Activated gamma-delta T cell treated with Interleukin-2 at 50 U/mL for 16 hours (primary cell): ENCODE results near the gene LENEP.

Experiments
- DNase-seq: peaks from one replicate; pipeline ENCODE4 v3.0.0-alpha.2; 2020

LENEP gene

DNA sequence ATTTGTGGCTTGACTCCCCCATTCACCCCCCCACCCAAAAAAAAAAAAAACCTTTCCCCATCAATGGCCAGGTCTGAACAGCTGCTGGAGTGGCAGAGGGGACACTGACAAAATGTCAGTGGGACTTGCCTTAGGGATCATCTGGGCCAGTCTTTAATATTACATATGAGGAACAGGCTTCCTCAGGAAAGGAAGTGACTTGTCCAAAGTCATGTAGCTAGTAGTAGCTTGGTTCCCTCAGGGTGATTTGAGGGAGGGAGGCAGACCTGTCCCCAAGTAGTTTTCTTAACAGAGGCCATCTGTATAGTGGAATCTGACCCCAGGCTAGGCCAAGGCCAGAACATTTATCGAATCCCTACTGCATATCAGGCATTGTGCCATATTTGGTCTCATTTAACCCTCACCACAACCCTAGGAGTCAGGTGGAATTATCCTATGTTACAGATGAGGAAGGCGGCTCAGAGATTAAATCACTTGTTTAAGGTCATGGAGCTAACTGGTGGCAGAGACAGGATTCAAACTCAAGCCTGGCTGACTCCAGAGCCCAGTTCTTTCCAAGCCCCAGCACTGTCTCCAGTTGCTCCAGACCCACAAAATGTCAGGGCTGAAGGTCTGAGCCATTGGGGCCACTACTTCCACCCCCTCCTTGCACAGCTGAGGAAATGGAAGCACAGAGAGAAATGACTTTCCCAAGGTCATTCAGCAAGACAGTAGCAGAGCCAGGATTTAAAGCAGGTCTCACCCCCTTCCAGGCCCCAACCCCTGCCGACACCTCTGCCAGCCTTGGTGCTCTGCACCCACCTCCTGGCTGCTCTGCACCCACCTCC, 19.6 kb downstream of the LENEP start:
- no peak for DNase-seq

GRCh38 chr1:155013632-155014031, 20.2 kb downstream of the LENEP start:
- no peak for DNase-seq

- no peak for DNase-seq
These were observed 21.5 kb downstream of the LENEP start for GRCh38 chr1:155014709-155015508.

GRCh38 chr1:155015527-155016230, 22.3 kb downstream of the LENEP start:
- DNase-seq = no peak

- DNase-seq = no peak
These were observed 22.9 kb downstream of the LENEP start for GRCh38 chr1:155016231-155016831.

- DNase-seq = peak; percentile 85
These were observed 23.9 kb downstream of the LENEP start for GRCh38 chr1:155017041-155017945.

- no peak for DNase-seq
These were observed 24.5 kb downstream of the LENEP start for GRCh38 chr1:155017946-155018316.

DNA sequence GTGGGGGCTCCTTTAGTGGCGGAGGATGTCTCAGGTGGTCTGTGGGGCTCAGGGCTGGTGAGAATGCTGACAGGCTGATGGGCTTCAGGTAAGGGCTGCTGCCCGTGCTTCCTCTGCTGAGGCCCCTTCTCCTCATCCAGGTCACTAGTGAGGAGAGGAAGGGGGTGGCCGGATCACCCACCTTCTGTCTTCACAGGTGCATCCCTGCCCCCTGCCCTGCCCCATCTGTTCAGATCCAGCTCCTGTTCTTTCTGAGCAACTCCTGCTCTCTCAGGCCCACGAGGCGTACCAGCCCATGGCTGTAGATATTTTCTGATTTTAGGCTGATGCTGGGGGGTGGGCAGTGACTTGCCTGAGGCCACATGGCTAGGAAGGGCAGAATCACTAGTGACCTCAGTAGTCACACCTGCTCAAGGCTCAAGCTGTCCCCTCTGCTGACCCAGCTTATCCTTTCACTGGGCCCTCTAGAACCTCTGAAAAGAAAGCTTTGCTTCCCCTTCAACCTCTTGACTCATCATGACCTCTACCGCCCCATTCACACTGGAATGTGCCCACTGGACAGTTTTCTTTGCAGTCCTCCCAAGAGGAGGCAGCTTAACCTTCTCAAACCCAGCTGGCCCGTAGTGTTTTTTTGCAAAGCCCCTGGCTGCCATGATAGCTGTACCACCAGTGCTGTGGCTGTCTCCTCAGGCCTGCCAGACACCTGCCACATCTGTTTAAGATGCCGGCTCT, 25.4 kb downstream of the LENEP start:
- DNase-seq = no peak

GRCh38 chr1:155019377-155020245, 26.2 kb downstream of the LENEP start:
- DNase-seq = no peak

DNA sequence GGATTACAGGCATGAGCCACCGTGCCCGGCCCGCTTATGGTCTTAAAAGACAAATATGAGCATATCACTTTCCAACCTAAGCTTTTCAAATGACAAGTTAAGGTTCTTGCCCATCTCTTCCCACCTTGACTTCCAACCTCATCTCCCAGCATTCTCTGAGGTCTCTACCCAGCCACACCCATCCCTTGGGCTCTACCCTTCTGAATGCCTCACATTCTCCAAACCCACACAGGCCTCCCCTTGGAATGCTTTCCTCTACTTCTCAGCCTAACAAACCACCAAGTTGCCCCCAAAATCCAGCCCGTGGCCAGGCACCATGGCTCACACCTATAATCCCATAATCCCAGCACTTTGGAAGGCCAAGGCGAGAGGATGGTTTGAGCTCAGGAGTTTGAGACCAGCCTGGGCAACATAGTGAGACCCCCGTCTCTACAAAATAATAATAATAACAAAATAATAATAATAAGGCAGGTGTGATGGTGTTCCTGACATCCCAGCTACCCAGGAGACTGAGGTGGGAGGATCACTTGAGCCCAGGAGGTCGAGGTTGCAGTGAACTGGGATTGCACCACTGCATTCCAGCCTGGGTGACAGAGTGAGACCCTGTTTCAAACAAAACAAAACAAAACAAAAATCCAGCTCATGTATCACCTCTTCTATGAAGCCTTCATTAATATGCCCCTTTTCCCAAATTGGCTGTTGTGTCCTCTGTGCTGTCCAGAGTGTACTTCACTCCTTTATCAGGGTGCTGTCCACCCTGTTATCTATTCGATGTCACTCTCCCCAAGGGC, 28.9 kb downstream of the LENEP start:
- DNase-seq = no peak

DNA sequence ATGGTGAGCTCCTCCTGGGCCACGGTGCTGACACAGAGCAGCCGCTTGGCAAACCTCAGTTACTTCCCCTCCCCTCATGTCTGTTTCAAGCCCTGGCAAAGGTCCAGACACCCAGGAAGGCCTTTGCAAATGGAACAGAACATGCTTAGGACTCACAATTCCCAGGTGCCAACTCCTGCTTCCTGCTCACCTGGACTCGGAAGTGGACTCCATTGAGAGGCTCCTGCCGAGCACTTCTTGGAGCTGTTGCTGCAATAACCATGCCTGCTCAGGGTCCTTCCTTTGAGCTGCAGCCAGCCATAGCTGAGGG, 29.5 kb downstream of the LENEP start:
- no peak for DNase-seq

DNA sequence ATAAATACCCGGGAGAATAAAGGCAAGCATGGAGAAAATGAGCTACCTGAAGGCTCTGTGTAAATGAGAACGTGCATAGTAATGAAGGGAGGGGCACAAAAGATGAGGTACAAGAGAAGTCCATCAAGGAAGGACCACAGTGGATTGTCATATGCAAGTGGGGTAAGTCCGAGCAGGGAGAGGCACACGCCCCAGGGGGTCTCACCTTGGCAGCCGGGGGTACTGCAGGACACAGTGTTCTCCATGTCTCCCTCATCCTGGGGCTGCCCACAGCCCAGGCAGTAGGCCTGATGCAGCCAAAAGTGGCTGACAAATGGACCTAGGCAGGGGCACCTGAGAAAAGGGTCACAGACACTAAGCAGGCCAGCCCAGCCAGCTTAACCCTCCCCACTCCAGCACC, 30.2 kb downstream of the LENEP start:
- no peak for DNase-seq

DNA sequence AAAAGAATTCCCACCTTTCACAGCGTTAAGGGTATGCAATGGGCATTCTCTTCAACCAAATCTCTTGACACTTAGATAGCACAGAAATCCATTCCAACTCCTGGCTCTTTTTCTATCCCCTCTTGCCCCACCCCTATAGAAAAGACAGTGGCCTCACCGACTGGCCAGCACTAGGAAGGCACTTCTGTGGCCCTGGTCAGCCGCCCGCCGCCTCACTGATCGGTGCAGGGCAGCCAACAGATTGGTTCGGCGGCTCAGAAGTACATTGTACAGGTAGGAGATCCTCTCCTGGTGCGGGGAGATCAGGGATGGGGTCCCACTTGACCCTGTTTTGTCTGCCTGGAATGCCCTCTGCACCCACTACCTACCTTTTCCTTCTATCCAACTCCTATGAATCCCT, 30.9 kb downstream of the LENEP start:
- no peak for DNase-seq

- DNase-seq = no peak
These were observed 32.8 kb downstream of the LENEP start for GRCh38 chr1:155026154-155026553.

DNA sequence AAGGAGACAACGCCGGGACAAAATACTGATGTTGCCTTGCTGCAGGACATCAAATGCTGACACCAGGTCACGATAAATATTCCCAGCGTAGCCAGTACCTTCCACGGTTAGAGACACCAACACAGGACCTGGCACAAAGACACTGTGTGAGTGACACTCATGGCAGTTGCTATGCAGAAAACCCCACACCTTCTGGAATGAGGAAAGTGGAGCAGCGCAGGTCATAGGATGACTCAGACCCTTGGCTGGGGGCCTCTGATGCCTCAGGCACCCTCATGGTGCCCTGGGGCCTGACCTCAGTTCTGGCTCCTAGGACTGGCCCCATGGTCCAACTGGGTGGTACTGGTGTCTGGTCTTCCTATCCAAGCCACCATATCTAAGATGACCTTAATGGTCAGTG, 33.2 kb downstream of the LENEP start:
- DNase-seq = no peak

DNA sequence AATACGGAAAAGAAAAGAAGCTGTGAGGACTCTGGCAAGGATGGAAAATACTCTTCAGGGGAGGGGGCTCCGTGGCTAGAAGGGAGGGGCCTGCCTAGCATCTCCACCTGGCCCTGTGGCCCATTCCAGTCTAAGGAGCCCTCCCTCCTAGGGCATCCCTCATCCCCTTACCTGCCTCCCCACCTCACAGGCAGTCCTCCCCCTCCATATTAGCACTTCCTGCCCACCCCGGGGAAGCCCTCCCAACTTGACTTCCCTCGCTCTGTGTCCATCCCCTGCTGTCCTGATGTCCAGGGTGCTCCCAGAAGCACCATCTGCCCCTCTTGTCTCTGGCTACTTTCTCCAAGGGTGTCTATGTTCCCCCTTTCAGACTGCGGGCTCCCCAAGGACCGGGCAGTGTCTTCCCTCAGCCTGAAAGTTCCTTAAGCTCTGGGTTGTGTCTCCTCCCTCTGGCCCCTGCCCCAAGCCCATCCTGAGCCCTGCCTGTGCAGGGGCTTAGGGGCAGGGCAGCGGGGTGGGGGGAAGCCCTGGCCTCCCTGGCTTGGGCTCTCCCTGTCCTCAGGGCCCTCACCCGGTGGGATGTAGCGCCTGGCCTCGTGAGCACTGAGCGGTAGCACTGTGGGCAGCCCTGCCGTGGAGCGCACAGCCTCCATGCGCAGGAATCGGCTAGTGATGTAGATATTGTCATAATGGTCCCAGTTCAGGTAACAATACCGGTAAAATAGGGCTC, 36.3 kb downstream of the LENEP start:
- no peak for DNase-seq

- no peak for DNase-seq
These were observed 36.9 kb downstream of the LENEP start for GRCh38 chr1:155030243-155030795.

- DNase-seq = no peak
These were observed 37.5 kb downstream of the LENEP start for GRCh38 chr1:155030899-155031298.

GRCh38 chr1:155032886-155033285, 39.5 kb downstream of the LENEP start:
- DNase-seq = no peak
